Spleen (tissue), 7 donors: ENCODE data around the gene PGLYRP1.

Experiments
- CTCF ChIP-seq, 11 experiments: fragments of 200-600 bp in 7 of 11; fragments of 450-650 bp in 4 of 11; sonication (generic) in 4 of 11; IDR thresholded peaks in 8 of 11; conservative IDR thresholded peaks in 3 of 11; 1 replicate in 7 of 11; 2 replicates in 4 of 11; pipeline versions ENCODE4 v1.4.0 to v1.8.0; 2016 to 2021; ENCODE audit warnings: antibody characterized with exemption in 11 of 11, inconsistent platforms in 4 of 11, mild to moderate bottlenecking in 1 of 11
- POLR2AphosphoS5 ChIP-seq, 3 donors: sonication (generic); formaldehyde crosslinking; IDR thresholded peaks; one replicate each; pipeline ENCODE4 v1.5.1; 2017; ENCODE audit warnings: antibody characterized with exemption in 3 of 3
- donor health status: DM: no; HTN: no; CAD: no; lungs with moderate emphysema.
- donor health status: DM: no; HTN: no; CAD: no.
- donor health status: DM: no; HTN: no; CAD: no.

GRCh38 chr19:45999653-46000121 lies 23.2 kb downstream of the PGLYRP1 start:
- TF ChIP-seq POLR2AphosphoS5 (IDR thresholded peaks at IDR 0.05) (no peak), CTCF (IDR thresholded peaks at IDR 0.05 in 8 of 11, conservative IDR thresholded peaks at IDR 0.05 in 3 of 11) (no peak)
